NCI-H345 treated with DMSO at 0.1 percent for 48 hours (cell line): ENCODE data around the gene CNMD.
"Not testable (repeated sequence)": the region's sequence is repeated elsewhere in the genome, so short reads cannot be mapped to it uniquely, and the experiment has no call there.

ENCODE experiments used
- DNase-seq: peaks from one replicate; lab custom pipeline; 2025; ENCODE audit not compliant: unreplicated experiment; lab: John Stamatoyannopoulos, UW

The CNMD gene

DNA sequence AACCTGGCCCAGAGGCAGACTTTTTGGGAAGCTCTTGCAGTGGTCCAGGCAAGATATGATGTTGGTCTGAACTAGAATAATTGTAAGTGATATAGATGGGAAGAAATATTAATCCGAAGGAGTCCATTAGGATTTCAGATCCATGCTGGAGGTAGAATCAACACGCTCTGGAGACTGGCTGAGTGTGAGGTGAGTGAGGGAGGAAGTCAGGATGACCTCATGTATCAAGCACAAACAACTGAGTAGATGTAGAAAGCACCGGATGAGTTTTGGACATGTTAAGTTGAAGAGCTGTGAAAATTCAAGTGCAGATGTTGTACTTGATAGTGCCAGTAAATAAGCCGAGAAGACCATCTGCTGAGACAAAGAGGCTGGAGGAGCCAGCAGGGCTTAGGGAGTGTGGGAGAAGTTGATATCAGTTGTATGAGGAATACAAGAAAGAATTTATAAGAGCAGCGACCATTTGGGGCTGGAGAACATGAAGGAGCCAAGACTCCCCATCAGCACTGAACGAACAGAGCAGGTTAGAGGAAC is 5.3 kb upstream of the CNMD start:
- DNase-seq: no peak

DNA sequence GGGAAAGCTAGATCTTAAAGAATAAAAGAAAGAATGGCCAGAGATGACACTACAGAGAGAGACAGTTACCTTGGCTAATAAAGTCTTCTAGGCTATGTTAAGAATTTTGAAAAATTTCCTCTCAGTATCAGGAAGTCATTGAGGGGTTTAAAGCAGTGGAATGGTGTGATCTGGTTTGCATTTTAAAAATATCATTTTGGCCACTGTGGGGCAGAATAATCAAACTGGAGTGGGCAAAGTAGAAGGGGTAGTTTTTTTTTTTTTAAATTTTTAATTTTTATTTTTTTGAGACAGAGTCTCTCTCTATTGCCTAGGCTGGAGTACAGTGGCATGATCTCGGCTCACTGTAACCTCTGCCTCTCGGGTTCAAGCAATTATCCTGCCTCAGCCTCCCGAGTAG is 4.4 kb upstream of the CNMD start:
- DNase-seq: no peak

DNA sequence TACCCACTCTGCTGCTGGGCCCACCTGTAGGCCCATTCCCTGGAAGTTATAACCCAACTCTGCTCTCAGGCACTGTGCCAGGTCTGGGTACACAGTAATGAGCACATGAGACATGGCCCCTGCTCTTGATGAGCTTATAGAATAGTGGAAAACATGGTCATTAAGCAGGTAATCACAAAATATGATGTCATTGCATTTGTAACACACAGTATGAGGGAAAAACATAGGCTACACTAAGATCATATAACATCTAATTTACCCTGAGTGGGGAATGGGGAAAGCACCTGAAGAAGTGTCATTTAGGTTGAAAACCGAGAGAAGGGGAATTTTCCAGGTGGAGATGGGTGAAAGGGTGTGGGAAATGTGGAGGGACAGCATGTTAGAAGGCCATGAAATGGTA is 3.9 kb upstream of the CNMD start:
- DNase-seq: no peak

DNA sequence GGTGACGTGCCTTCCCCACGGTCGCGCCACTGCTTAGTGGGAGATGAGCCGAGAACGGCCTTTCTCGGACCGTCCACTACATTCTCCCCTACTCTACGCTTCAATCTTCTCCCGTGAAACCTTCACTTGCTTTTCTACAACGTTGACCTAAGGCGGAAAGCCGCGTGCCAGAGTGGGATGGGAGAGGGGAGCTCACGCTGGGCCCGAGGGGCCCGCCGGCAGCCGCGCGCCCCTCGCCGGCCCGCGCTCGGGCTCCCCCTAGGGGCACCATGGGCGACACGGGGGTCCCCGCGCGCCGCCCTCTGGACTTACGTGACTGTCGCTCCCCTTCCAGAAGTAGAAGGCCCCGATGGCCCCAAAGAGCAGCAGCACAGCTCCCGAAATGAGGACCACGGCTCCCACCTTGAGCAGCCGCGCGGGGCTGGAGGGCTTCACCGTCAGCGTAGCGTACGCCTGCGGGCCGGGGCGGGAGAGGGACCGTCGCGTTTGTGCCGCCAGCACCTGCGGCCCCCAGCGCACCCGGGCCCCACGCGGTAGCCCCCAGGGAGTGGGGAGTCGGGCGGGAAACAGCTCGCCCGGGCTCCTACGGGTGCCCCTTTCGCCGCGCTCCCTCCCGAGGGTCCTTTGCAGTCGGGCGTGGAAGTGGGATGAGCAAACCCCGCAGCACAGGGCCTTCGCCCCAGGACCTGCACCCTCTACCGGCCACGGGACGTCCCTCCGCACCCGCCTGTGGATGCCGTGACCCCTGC is 727 bp downstream of the CNMD start:
- no peak for DNase-seq

DNA sequence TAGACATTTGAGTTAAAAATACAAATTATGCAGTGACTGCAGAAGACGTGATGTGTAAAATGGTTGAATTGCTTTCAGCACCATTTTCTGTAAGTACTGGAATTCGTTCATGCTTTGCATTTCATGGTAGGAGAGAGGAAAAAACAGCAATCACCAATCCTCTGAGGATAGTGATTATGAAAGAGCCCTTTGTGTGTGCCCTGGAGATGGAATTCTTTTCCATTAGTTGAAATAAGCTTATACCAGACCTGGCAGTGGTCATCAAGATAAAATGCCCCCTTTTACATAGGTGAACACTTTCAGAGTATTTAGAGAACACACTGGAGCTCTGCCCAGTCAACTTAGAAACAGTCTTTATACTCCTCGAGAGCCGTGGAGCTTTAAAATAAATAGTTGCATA is 1.7 kb downstream of the CNMD start:
- DNase-seq: no peak

DNA sequence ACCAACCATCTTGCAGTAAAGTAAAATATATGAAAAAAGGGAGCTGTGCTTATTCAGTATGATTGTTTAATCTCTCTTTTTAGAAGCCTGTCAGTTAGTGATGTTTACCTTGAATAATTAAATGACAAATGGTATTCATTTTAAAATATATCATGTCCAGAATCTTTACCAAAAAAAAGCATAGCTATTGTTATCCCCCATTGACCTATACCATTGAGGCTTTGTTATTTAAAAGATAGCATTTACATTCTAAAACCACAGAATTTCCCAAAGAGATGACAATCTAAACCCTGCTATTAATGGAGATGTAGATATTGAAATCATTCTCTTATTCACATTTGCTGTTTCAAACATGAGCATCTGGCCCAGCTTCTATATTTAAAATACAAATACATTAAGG is 2.2 kb downstream of the CNMD start:
- DNase-seq: no peak

DNA sequence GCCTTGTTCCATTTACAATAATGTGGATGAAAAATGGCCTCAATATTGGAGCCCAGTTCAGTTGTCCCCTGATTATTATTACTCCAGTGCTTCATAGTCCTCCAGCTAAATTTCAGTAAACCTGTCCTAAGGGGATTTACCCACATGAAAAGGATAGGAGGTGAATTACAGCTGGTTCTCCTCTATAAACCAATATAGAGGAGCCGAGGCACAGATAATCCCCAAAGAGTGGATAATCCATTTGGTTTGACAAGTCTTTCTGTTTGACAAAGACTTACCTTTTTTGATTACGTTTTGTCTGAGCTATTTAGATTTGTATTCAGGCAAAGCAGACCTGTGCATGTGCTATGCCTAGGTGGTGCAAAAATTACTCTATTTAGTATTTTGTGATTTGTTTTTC is 2.7 kb downstream of the CNMD start:
- no peak for DNase-seq

DNA sequence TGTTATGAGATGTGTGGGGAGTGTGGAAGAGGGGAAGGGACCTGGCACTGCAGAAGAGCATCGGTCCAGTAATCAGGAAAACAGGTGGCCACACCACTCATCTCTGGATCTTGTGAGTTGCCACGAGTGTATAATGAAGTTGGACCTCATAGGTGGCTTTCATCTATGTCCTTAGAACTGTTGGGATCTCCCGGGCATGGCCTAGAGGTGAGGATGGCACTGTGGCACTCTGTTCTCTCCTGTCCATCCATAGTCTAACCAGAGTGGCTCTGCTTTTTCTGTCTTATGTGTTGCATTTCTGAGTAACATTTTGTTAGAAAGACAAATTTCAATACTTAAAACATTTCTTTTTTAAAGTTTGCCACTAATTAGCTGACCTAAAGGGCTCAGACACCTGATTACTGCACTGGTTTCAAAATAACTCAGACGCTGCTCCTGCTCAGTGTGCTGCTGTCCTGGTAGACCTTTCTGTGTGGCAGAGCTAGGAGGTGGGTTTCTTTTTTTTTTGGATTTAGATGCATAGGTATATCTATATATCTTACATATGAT is 5.5 kb downstream of the CNMD start:
- DNase-seq: no peak

DNA sequence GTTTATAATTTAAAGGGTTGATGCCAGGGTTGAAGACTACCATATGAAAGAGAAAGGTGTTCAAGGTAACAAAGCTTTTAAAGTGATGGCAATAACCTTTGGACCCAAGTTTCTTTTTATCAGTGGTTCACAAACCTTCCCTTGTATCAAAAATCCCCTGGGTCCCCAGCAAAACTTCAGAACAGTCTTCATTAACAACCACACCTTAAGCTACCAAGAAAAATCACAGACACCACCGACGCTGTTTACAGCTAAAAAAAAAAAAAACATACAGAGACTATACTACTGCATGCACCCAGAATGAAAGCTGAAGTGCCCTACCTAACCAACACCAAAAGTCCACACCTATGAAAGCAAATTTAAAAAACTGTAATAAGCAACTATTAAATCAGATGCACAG is 13.4 kb downstream of the CNMD start:
- no peak for DNase-seq

DNA sequence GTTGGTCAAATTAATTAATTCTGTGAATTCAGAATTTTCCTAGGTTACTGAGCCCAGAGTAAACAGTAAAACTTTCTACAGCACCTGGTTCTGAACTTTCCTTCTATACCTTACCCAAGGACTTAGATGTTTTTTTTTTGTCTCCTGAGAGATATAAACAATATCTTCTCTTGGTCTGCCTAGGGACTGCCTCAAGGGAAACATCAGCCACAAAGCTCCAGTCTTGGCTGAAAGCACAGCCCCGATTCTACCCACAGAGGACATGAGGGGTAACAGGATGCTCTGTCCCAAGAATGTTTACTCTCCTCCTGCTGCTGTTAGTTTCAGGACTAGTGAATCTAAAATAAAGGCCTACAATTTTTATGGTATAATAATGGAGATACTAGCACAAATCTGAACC is 14.3 kb downstream of the CNMD start:
- DNase-seq: no peak

DNA sequence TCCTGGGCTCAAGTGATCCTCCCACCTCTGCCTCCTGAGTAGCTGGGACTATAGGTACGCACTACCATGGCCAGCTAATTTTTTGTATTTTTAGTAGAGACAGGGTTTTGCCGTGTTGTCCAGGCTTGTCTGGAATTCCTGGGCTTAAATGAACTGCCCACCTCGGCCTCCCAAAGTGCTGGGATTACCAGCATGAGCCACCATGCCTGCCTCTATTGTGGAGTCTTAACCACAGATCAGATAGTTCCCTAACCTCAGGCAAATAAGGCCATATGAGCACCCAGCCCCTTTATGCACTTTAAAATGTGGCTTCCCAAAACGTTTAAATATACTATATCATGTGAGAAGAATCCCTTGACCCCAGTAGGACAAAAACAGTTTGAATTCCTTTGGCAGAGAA is 16.4 kb downstream of the CNMD start:
- no peak for DNase-seq

DNA sequence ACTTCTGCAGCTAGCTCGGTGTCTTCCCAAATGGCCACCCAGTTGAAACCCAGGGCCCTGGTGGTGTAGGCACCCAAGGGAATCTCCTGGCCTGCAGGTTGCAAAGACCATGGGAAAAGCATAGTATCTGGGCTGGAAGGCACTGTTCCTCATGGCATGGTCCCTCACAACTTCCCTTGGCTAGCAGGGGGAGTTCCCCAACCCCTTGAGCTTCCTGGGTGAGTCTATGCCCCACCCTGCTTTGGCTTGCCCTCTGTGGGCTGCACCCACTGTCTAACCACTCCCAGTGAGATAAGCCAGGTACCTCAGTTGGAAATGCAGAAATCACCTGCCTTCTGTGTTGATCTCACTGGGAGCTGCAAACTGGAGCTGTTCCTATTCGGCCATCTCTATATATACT is 18.3 kb downstream of the CNMD start:
- not testable (repeated sequence) for DNase-seq

DNA sequence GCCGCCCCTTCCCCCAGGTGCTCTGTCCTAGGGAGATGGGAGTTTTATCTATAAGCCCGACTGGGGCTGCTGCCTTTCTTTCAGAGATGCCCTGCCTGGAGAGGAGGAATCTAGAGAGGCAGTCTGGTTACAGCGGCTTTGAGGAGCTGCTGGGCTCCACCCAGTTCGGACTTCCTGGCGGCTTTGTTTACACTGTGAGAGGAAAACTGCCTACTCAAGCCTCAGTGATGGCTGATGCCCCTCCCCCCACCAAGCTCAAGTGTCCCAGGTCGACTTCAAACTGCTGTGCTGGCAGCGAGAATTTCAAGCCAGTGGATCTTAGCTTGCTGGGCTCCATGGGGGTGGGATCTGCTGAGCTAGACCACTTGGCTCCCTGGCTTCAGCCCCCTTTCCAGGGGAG is 18.7 kb downstream of the CNMD start:
- DNase-seq: not testable (repeated sequence)

DNA sequence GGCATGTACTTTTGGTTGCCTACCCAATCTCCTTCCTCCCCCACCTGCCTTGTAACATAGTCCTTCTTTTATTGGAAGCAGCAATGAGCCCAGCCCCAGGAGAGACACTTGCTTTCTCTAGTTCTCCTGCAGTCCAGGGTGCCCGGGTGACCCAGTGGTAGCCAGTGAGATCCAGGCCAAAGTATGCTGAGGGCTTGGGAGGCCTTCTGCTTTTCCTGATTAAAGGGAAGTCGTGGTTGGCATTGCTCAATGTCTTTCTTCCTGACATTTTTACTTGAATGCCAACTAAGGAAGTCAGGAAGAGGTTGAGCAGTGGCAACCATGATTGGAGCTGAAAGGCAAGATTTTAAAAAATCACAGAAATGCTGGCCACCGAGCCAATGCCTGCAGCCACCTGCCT is 25.7 kb downstream of the CNMD start:
- no peak for DNase-seq

DNA sequence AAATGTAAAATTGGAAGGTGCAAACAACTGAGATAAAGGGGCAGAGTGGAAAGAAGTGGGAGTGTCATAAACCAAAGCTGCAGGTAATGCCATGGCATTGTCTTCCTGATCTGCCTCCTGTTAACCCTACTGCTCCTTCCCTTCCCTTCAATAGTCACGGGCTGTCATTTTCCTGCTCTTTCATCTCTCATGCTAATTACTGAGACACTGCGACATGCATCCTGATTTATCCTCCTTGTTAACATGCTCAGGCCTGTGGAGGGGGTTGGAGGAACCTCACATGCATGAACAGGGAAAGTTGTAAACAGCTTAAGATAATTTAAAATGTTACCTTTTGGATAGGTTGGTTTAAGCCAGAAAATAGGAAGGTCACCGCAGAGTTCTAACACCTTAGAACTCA is 27.2 kb downstream of the CNMD start:
- no peak for DNase-seq

DNA sequence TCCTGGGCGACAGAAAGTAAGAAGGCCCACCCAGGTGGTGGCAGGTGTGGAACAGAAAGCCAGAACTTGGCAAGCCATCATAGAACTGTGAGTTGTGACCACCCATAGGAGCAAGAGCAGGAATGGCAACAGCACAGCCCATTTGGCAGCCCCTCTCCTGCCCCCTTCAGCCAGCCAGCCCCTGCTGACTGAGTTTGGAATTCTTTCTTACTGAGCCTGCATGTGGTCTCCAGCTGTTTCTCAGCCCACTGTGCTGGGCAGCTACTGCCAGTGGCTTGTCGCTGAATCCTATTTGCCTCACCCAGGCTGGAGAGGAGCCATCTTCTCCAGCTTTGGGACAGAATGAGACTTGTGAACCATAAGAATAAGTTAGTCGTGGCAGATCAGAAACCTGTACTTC is 28.3 kb downstream of the CNMD start:
- no peak for DNase-seq

DNA sequence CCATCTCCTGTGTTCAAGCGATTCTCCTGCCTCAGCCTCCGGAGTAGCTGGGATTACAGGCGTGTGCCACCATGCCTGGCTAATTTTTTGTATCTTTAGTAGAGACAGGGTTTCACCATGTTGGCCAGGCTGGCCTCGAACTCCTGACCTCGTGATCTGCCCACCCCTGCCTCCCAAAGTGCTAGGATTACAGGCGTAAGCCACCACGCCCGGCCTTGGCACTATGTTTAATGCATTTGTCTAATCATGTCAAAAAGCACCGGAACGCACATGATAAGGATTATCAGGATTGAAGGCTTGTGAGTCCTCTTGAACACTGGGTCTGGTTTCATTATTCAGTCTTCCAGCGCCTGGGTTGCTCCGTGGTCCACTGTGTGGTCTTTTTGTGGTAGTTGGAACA is 31.4 kb downstream of the CNMD start:
- not testable (repeated sequence) for DNase-seq

DNA sequence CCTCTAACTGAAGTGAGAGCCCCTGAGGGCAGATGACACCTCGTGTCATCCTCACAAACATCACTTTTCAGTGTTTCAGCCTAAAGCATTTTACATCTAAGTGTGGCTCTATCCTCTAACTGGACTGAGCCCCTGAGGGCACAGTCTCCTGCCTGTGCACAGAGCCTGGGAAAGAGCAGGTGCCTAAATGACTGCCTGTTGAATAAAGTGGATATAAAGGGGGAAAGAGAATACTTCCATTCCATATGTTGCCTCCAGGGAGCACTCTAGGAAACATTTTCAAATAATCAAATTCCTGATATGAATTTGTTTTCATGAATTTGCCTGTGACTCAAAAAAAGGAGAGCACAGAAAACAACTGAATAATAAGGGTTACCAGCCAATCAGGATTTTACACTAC is 32.2 kb downstream of the CNMD start:
- no peak for DNase-seq

DNA sequence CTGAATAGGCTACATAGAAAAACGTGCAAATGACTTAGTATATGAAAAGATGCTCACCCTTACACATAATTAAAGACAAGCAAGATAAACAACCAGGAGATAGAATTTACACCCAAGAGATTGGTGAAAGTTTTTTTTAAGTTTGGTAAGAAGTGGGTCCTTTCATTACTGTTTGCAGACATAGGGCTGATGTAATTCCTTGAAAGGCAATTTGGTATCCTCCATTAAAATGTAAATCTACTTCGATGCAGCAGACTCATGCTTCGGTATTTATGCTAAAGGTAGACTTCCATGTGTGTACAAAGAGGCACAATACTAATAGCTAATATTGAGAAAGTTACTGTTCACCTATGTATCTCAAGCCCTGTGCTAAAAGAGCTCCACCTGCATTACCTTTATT is 33.5 kb downstream of the CNMD start:
- DNase-seq: no peak

DNA sequence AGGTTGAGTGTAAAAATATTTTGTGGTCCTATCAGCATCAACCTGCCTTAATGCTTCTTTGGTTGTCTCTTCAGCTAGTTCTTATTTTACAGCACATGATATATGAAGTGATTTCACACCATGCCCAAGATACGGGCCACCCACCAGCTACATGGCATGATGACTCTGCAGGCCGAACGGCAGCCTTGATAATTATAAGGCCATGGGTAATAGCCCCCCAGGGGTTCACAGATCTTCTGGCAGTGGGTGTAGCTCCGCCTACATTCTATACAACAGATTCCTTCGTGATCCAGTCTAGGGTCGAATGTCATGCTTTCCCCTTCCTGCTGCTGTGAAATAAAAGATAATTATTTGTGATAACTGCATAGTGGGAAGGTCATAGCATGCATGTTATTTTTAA is 36.1 kb downstream of the CNMD start:
- no peak for DNase-seq

DNA sequence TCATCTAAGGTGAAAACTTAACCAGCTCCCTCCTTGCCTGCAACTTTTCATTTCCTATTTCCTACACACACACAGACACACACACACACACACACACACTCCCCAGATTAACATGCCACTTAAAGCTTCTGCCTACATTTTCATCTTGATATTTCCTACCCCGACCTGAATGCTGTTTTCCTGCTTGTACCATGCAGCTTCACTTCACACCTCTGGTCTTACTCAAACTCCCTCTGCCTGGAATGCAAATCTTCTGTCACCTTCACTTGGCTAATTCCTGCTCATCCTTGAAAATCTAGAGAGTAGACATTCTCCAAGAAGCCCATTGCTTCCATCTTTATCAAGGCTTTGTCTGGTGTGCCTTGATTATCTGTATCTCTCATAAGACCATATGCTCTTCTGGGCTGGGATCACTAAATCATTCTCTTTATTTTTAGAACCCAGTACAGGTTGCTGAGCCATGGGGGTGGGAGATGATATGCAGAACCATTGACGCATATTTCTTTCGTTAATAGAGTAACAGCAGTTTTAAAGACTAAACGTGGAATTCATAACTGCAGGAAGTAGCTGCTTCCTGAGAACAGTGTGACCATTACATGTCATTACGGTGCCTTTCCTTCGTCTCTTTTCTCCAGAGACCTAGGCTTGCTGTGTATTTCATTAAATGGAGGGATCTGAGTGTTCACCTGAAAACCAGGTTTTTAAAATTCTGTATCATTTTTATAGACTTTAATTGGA is 37.7 kb downstream of the CNMD start:
- DNase-seq: no peak

DNA sequence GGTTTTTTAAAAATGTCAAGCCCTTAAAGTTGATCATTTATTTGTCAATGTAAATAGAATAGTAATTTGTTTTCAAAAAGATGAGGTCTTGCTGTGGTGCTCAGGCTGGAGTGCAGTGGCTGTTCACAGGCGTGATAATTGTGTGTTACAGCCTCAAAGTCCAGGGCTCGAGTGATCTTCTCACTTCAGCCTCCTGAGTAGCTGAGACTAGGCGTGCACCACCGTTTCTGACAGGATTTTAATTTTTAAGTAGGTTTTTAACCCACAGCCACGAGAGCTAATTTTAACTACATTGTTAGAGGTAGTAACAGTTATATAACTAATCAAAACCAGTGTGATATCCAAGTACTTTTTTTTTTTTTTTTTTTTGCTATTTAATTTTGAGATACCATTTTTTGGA is 43.1 kb downstream of the CNMD start:
- DNase-seq: no peak
